Stomach (tissue), 9 donors: ENCODE measurements around the gene MAP7. TPM values are rescaled to one million over a fixed set of nuclear protein-coding genes. Genes with fewer than 3 reads are reported as not detected.

Experiments
- DNase-seq, 2 donors: peaks; one replicate each; pipeline versions ENCODE4 v3.0.0 to v3.0.0-alpha.2; 2013 to 2019
- H3K27ac ChIP-seq, 5 donors: fragments of 200-600 bp in 4 of 5; sonication (generic) in 4 of 5; one replicate each; pipeline ENCODE4 v1.5.1; 2013 to 2019; ENCODE audit warnings: mild to moderate bottlenecking in 1 of 5, moderate library complexity in 1 of 5
- H3K27me3 ChIP-seq, 3 donors: fragments of 200-600 bp; sonication (generic); one replicate each; pipeline ENCODE4 v1.5.1; 2017 to 2019; ENCODE audit warnings: mixed run types in 1 of 3
- H3K36me3 ChIP-seq, 4 donors: fragments of 200-600 bp; sonication (generic); 1 replicate in 3 of 4; 2 replicates in 1 of 4; pipeline ENCODE4 v1.5.1; 2016 to 2019
- H3K4me1 ChIP-seq, 4 donors: fragments of 200-600 bp; sonication (generic); one replicate each; pipeline ENCODE4 v1.5.1; 2016 to 2019
- H3K4me3 ChIP-seq, 4 donors: fragments of 200-600 bp; sonication (generic) in 3 of 4; one replicate each; pipeline ENCODE4 v1.5.1; 2016 to 2019; ENCODE audit warnings: mild to moderate bottlenecking in 1 of 4
- H3K9me3 ChIP-seq, 4 donors: fragments of 200-600 bp; sonication (generic); one replicate each; pipeline ENCODE4 v1.5.1; 2016 to 2019
- EP300 ChIP-seq: sonication (generic); formaldehyde crosslinking; IDR thresholded peaks from one replicate; pipeline ENCODE4 v1.6.1; 2017; ENCODE audit warnings: antibody characterized with exemption
- POLR2A ChIP-seq, 4 donors: fragments of 450-650 bp; IDR thresholded peaks; one replicate each; pipeline ENCODE4 v1.6.1; 2016; ENCODE audit warnings: antibody characterized with exemption in 4 of 4, control low read depth in 2 of 4, mild to moderate bottlenecking in 1 of 4, moderate library complexity in 1 of 4
- POLR2AphosphoS5 ChIP-seq, 3 donors: sonication (generic); formaldehyde crosslinking; IDR thresholded peaks; one replicate each; pipeline ENCODE4 v1.6.1; 2016; ENCODE audit warnings: antibody characterized with exemption in 3 of 3
- WGBS, 5 donors: extraction: QIAGEN DNeasy Blood & Tissue Kit in 3 of 5; methylation state at CpG; one replicate each; pipeline versions ENCODE4 v1.1.5 to v1.1.7; 2013 to 2018; 5-methylcytosine and 5-hydroxymethylcytosine counted together
- intact Hi-C: fragments of 100-400 bp; cut with DNase I; formaldehyde crosslinking; loops from one replicate; pipeline ENCODE4 v1.15.1; 2023; ENCODE audit warnings: low total_unique reads
- polyA plus RNA-seq, 3 donors: library from polyadenylated mRNA; stranded (reverse); fragments of 200-250 nt; gene quantifications; one replicate each; pipeline ENCODE4 v1.2.3, GENCODE V29; 2013
- total RNA-seq, 5 donors: library from RNA; depleted of rRNA; stranded (reverse); fragments of >200 nt; gene quantifications; one replicate each; pipeline versions ENCODE4 v1.1.0 to v1.2.3, GENCODE V29; 2014 to 2016
- TF ChIP-seq, protein P1 (sequence below), 7 experiments: fragments of 450-650 bp in 4 of 7; fragments of 200-600 bp in 3 of 7; sonication (generic) in 3 of 7; IDR thresholded peaks; one replicate each; pipeline ENCODE4 v1.5.1; 2016 to 2019; ENCODE audit warnings: antibody characterized with exemption in 7 of 7, control low read depth in 2 of 7, mild to moderate bottlenecking in 1 of 7
- donor health status: healthy with polysubstance abuse.
- donor health status: Bipolar disorder and iron deficiency.
- donor health status: healthy.

MAP7 gene
- total and polyA plus RNA-seq, 8 donors: 2.3 to 28.3 (median 9.7) TPM

DNA sequence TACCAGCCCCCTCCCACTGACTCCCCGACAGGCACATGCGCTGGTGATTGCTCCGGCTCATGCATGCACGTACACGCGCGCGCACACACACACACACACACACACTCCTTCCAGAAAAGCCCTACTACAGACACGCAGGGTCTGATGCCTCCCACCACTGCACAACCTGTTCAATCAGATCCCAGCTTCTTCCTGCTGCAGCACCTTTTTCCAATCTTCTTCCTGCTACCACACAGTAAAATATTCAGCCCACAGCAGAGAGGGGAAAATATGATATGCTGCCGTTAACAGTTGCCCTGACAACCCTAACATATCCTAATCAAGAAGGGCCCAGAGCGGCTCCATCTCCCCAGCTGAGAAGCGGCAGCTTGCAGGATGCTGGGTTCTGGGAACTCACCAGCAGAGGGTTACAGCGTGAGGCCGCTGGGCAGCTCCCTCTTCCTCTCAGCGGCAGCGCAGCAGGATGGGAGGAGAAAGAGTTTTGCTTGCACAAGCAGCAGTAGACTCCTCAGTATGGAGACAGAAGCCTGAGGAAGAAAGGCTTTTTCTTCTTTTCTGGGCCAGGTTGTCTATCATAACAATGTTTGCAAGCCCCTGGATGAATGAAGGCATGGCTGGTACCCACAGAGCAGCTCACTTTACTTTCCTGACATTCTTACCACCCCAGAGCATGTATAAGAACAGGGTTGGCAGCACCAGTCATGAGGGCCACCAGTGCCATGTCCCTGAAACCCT lies 23.9 kb downstream of the MAP7 start:
- H3K4me1 ChIP-seq: peaks cover 0 to 31% (median 13%) of the 10 kb centered on the region in 4 donors
- H3K27me3 ChIP-seq: no peaks in the 10 kb centered on the region
- 24 to 46% (median 29%) methylated on average over 16 of the region's 16 CpGs for WGBS, 5 donors
- no peaks in the 10 kb centered on the region for H3K36me3 ChIP-seq
- DNase-seq: peak; percentile 46 to 83
- intact Hi-C loops: no loop called here
- H3K4me3 ChIP-seq: no peak overlapping the region
- no peak overlapping the region for H3K27ac ChIP-seq
- TF ChIP-seq EP300: no peak
- no peak for TF ChIP-seq POLR2AphosphoS5 (IDR thresholded peaks at IDR 0.05)
- TF ChIP-seq, protein P1, sequence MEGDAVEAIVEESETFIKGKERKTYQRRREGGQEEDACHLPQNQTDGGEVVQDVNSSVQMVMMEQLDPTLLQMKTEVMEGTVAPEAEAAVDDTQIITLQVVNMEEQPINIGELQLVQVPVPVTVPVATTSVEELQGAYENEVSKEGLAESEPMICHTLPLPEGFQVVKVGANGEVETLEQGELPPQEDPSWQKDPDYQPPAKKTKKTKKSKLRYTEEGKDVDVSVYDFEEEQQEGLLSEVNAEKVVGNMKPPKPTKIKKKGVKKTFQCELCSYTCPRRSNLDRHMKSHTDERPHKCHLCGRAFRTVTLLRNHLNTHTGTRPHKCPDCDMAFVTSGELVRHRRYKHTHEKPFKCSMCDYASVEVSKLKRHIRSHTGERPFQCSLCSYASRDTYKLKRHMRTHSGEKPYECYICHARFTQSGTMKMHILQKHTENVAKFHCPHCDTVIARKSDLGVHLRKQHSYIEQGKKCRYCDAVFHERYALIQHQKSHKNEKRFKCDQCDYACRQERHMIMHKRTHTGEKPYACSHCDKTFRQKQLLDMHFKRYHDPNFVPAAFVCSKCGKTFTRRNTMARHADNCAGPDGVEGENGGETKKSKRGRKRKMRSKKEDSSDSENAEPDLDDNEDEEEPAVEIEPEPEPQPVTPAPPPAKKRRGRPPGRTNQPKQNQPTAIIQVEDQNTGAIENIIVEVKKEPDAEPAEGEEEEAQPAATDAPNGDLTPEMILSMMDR (IDR thresholded peaks at IDR 0.05): peak in 2 of 7 experiments; percentile 3 to 12
- TF ChIP-seq POLR2A (IDR thresholded peaks at IDR 0.05): no peak
- no peaks in the 10 kb centered on the region for H3K9me3 ChIP-seq

DNA sequence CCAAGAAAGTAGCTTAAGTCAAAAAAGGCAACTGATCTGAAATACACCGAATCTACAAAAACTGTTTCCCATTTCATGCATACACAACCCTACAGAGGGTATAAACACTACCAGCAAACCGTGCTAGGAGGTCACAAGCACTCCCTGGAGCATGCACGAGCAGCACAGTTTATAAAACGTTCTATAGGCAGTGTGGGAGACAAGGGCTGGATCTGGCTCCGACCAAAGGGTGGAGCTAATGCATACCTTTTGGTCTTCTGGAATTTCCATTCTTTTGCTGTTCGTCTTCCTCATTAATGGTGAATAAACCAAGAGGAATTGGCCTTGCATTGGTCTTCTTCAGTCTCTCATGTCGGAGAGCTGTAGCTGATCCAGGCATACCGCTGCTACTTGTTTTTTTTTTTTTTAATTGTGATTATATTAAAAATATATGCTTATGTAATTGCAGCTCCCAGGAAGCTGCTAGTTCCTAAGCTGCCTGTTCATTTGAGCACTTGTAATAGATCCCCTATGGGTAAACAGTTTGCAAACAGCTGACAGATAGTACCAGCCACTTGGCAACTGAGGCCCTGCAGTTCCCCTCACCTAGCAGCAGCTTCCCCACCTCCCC lies 24.5 kb downstream of the MAP7 start:
- TF ChIP-seq POLR2A (IDR thresholded peaks at IDR 0.05) (no peak), POLR2AphosphoS5 (IDR thresholded peaks at IDR 0.05) (no peak), EP300 (no peak)
- TF ChIP-seq, protein P1 (IDR thresholded peaks at IDR 0.05): no peak
- Histone ChIP-seq H3K4me3 (no peak overlapping the region), H3K27ac (no peak overlapping the region), H3K9me3 (no peaks in the 10 kb centered on the region), H3K4me1 (peaks cover 0 to 31% (median 13%) of the 10 kb centered on the region in 4 donors), H3K27me3 (no peaks in the 10 kb centered on the region), H3K36me3 (no peaks in the 10 kb centered on the region)
- no peak for DNase-seq
- intact Hi-C loops: no loop called here
- WGBS, 5 donors: 44 to 65% (median 53%) methylated on average over 8 of the region's 8 CpGs

DNA sequence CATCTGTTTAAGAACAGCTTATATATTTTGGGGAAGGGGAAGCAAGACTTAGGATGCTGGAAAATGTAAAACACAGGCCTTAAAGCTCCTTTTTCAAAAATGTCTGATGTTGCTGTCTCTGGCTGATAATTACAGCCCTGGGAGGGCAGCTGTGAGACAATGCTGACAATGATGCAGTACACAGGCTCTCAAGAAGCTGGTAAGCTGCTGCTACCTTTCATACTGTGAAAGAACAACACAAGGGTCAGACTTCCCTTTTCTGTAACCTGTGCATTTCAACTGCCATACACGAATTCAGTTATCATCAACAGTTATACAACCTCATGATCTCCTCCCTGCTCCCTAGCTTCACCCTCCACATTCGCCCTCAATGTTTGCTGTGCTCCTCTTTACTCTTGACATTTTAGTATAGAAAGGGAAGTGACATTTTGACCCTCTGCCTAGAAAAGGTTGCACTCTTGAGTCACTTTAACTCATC lies 25.2 kb downstream of the MAP7 start:
- no peak for DNase-seq
- intact Hi-C loops: no loop called here
- H3K4me3 ChIP-seq: no peak overlapping the region
- H3K27me3 ChIP-seq: no peaks in the 10 kb centered on the region
- H3K36me3 ChIP-seq: no peaks in the 10 kb centered on the region
- WGBS, 5 donors: 32 to 63% (median 45%) methylated on average over 2 of the region's 2 CpGs
- H3K9me3 ChIP-seq: no peaks in the 10 kb centered on the region
- H3K27ac ChIP-seq: no peak overlapping the region
- H3K4me1 ChIP-seq: peaks cover 0 to 31% (median 13%) of the 10 kb centered on the region in 4 donors
- no peak for TF ChIP-seq POLR2AphosphoS5 (IDR thresholded peaks at IDR 0.05)
- TF ChIP-seq EP300: no peak
- no peak for TF ChIP-seq POLR2A (IDR thresholded peaks at IDR 0.05)
- TF ChIP-seq, protein P1 (IDR thresholded peaks at IDR 0.05): no peak

DNA sequence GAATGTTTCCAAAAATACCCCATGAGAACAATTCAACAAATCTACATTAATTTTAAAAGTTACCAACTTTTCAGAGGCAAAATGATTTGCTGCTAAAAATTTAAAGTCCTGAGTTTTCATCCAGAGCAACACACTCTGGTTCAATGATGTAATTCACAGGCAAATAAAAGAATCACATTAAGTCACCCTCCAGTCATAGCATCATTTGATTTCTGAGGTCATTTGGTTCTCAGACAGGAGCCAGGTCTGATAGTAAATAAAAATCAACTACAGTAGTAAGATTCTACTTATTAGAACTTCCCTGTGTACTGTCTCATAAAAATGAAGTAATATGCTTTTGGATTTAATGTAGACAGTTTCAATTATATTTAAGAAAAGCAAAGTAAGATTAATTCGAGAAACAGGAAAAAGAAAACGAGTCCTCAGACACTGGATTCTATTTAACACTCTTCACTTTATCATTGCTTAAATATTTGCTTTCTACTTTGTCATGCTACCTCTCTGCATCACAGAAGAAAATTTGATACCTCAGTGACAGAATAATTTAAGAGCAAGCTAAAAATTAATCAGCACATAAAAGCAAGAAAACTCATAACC lies 25.8 kb downstream of the MAP7 start:
- no peak overlapping the region for H3K27ac ChIP-seq
- 21 to 50% (median 37%) methylated on average over 2 of the region's 2 CpGs for WGBS, 5 donors
- no peaks in the 10 kb centered on the region for H3K36me3 ChIP-seq
- TF ChIP-seq POLR2A (IDR thresholded peaks at IDR 0.05) (no peak), POLR2AphosphoS5 (IDR thresholded peaks at IDR 0.05) (no peak), EP300 (no peak)
- TF ChIP-seq, protein P1 (IDR thresholded peaks at IDR 0.05): no peak
- H3K4me1 ChIP-seq: peaks cover 0 to 31% (median 13%) of the 10 kb centered on the region in 4 donors
- DNase-seq: no peak
- H3K27me3 ChIP-seq: no peaks in the 10 kb centered on the region
- H3K9me3 ChIP-seq: no peaks in the 10 kb centered on the region
- H3K4me3 ChIP-seq: no peak overlapping the region
- intact Hi-C loops: no loop called here
